Right kidney (tissue), 1 donor: ENCODE results near the gene DAPK2.

Source experiments
- DNase-seq: peaks from one replicate; pipeline ENCODE4 v3.0.0-alpha.2; 2016

DAPK2 gene

DNA sequence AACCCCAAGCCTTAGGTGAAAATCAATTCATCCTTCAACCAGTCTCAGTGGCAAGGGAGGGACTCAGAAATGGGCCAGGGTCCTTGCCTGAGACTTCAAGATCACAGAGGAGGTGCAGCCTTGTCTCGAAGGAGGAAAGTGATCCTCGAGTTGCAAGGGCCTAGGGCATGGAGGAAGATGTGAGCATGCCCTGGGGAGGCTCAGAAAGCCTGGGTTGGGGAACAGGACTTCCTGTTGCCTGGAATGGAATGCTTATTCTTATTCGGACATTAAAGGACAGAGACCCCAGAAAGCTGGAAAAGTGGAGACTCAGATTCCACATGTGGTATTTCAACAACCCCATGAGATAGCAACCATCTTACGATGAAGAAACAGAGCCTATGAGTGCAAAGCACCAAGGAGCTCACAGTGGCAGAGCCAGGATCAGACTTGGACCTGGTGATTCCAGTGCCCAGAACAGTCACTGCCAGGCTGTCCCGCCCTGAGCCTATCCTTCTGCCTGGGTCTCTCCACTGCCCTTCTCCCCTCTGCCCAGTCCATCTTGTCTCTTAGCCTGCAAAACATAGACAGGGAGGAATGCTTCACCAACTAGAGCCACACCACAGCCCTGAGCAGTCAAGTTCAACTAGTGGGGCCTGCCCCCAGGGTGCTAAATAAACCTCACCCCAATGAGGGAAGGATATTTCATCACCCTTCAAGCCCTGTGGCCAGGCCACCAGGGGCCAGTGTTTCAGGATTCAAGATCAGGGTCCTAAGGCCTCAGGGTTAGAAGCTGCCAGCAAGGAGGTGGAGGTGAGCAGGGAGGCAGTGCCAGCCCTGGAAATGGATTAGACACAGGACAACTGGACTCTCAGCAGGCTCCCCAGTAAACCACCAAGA is 21.9 kb downstream of the DAPK2 start:
- DNase-seq: no peak

DNA sequence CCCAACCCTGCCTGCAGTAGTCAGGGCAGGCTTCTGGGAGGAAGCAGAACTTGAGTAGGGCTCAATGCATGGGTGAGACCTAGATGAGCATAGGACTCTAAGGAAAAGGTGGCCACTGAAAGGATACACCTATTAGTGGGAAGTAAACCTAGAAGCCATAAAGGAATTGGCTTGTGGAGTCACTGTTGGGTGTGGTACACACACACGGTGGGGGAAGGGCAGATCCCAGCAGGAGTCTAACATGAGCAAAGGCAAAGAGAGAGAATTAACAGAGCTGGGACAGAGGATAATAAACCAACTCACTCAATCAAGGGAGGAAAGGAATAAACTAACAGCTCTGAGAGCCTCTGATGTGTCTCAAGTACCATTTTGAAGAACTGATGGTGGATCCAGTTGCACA is 23.1 kb downstream of the DAPK2 start:
- DNase-seq: no peak

DNA sequence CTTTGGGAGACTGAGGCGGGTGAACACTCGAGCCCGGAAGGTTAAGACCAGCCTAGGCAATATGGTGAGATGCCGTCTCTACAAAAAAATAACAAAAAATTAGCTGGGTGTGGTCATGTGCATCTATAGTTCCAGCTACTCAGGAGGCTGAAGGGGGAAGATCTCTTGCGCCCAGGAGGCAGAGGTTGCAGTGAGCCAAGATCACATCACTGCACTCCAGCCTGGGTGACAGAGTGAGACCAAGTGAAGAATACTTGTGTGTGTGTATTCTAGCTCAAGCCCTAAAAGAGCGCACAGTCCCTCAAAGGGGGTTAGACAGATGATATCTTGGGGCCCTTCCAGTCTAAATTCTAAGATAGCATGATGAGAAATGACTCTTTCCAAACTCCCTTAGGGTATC is 23.7 kb downstream of the DAPK2 start:
- no peak for DNase-seq

DNA sequence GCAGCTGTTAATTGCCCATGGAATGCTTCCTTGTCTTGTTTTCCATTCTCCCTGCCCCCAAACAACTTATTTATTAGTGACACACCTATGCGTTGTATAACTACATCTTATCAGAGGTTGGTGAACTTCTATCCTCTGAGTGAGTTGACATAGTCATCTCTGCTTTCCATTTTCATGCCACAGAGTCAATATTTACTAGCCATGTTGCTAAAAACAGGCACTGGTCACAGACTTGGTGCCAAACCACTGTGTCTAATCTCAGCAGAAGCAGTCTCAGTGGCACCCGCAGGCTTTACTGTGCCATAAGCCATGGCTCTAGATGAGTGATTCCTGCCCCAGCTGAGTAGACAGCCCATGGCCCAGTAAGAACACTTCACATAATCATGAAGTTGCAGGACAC is 26.5 kb downstream of the DAPK2 start:
- DNase-seq: no peak

DNA sequence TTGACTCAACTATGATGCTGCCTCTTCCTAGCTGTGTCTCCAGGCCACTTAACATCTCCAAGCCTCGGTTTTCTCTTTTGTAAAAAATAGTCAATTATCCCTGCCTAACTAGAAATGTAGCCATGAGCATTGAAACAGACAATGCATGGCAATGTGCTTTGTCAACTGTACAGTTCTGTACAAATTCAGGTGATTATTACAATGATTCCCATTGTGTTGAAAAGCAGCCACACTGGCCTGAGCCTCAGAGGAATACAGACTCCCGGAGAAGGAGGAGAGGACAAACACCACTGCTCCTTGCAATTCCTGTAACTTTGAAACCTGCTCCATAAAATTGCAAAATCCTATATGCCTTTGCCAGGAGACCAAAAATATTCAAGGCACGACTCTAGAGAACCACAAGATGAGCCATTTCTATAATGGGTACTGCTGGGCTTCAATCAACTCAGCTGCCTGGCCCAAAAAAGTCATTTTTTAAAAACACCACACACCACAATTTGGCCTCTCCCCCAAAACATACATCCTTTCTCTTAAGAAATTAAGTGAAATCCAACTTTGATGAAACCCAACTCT is 28.6 kb downstream of the DAPK2 start:
- DNase-seq: no peak

DNA sequence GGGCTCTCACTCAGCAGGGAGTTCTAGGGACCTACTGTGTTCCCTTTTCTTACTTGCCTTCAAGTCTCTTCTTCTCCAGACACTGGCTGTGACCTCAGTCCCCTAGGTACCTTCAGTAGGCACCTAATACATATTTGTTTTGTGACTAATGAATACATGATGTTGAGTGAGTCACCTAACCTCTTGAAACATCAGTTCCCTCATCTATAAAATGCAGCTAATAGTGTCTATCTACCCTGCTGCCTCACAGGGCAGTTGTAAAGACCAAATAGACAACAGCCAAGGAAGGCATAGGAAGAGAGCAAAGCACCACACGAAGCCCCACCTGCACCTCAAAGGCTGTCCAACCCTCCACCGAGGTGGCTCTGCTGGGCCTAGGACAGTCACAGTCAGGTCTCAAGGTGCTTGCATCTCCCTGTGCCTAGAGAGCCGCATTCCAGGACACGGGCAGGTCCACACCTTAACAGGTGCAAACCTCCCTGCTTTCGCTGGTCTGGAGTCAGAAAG is 29.1 kb downstream of the DAPK2 start:
- no peak for DNase-seq

DNA sequence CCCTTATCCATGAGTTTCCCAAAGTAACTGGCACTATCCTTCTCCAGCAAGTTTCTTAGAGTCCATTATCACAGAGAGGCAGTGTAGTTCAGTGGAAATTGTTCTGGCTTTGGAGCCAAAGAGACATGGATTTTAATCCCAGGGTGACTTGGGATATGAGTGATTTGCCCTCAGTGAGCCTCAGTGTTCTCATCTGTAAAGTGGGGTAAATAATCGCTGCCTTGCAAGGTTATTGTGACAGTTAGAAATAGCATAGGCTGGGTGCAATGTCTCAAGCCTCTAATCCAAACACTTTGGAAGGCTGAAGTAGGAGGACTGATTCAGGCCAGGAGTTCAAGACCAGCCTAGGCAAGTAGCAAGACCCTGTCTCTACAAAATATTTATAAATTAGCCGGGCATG is 30.0 kb downstream of the DAPK2 start:
- no peak for DNase-seq

DNA sequence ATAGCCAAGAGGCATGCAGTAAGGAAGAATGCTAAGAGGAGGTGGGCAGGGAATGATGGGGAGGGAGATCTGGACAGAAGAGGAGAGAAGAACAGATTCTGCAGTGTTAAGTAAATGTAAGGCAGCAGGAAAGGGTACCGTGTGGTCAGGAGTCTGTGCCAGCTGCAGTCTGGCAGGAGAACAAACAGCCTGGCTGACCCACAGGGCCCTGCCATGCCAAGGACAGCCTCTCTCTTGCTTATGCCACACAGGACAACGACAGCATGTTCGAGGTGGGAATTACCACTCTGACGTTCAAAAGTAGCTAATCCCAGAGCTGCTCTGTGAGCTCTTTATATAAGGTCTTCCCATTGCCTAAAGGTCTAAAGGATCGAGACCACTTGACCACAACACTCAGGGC is 31.3 kb downstream of the DAPK2 start:
- no peak for DNase-seq

DNA sequence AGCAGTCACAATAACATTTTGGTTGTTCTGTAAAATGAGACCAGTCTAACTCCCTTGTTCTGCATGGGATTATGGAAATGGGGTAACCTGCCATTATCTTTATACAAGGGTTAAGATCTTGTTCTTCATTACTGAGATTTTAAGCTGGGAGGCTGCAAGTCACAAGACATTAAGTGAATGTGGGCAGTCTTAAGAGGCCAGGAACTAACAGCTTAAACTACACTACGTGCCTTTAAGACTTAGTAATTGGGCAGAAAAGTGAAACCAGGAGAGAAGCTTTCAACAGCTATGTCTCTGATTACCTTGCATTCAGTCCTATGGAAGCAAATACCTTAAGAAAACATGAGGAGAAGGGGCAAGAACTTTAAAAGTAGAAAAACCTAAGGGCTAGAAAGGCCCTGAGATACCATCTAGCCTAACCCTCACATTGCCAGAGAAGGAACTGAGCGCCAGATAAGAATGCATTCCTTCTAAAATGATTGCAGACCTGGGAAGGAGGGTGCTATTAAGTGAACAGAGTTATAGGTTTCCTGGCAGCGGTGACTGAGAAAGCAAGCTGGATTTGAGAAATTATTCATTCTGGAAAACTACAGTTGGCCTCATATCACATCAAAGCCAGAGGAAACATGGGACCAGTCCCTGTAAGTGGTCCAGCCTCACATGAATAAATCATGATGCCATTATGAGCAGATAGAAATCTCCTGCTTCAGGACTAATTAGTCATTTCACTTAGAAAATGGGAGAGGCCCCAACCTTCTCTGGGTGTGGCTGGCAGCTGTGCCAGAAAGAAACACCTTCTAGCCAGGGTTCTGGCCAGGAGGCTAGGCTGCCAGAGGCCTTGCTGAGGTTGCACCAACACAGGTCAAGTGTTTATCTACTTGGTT is 32.9 kb downstream of the DAPK2 start:
- no peak for DNase-seq

DNA sequence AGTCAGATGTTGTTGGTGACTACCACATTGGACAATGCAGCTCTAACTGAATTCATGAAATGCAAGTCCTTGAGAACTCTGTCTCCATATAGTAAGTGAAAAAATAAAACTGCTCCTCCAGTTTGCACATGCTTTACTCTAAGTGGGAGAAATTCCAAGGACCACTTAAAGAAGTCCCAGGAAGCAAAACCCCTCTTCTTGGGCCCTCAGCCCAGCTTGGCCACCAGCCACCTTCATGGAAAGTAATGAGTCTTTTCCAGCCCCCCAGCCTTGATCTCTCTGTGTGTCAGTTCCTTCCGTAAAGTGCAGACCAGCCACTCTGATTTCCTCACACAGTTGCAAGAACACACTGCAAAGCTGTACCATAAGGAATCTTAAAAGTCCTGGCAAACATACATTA is 34.5 kb downstream of the DAPK2 start:
- DNase-seq: no peak

DNA sequence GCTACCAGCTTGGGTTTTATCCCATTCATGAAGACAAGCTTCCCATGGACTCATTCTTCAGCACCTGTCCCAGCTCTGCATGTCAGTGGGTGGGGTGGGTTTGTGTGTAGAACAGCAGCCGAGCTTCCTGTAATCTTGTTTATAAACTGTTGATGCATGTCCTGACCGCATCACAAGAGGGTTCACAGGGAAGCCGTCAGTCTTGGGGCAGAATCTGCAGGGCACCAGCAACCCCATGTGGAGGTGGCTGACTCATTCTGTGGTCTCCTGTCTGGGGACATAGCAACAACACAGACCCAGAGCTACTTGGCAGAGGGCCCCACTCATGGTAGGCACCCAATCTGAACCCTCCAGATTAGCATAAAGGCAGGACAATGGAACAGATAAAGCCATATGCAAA is 35.6 kb downstream of the DAPK2 start:
- DNase-seq: no peak

DNA sequence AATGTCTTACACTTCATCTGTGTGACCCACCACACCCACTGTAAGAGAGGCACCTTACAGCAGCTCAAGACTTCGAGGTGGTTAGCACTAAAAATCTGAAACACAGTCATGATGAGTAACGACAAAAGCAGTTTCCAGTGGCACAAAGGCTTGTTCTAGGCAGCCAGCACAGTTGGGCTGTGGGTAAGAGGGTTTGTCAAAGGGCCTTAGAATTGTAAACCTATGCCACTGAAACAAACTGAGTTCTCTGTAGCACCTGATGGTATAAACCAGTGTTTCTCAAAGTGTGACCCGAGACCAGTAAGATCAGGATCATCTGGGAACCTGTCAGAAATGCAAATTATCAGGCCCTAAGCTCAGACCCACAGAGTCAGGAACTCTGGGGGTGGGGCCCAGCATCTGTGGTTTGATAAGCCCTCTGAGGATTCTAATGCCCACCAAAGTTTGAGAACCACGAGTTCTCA is 36.5 kb downstream of the DAPK2 start:
- DNase-seq: no peak

DNA sequence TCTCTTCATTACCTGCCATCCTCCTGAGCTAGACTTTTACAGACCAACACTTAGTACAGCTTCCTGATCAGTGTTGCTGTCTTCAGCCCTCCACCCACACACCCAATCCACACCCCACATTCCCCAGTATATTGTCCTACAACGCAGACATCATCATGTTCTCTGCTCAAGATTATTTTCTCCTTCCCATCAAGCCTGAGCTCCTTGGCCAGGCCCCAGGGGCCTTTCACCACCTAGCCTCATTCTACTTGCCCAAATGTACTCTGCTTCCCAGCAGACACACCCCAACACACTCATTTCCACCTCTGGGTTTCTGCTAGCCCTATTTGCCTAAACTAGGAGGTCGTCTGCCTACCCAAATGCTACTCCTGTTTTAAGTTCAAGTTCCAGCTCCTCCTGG is 37.0 kb downstream of the DAPK2 start:
- no peak for DNase-seq

DNA sequence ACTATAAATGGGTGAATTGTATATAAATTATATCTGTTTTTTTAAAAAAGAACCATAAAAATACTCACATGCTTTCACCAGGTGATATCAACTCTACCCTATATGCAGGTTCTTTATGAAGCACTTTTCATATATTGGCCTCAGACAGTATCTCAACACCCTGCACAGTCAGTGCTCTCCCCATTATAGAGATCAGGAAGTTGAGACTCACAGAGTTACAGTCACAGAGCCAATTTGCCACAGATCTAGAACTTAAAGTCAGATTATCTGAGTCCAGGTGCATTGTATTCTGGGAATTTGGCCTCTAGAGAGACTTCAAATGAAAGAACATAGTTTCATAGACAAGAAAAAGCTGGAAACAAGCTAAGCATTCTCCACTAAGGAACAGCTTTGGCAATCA is 38.1 kb downstream of the DAPK2 start:
- DNase-seq: no peak

DNA sequence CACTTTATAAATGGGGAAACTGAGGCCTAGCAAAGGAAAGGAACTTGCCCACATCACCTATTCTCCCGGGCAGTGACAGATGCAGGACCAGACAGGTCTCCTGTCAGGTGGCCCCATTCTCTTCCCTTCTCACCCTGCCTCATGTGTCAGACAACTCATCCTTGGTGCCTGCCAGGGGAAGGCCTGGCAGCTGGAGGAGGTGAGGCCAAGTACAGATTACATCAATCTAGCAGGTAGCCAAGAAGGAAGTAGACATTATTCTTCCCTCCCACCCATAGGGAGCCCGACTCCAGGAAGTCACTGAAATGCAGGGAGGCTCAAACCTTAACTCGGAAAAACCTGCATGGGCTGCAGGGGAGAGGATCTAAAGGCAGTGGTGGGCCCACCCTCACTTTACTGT is 39.6 kb downstream of the DAPK2 start:
- no peak for DNase-seq

DNA sequence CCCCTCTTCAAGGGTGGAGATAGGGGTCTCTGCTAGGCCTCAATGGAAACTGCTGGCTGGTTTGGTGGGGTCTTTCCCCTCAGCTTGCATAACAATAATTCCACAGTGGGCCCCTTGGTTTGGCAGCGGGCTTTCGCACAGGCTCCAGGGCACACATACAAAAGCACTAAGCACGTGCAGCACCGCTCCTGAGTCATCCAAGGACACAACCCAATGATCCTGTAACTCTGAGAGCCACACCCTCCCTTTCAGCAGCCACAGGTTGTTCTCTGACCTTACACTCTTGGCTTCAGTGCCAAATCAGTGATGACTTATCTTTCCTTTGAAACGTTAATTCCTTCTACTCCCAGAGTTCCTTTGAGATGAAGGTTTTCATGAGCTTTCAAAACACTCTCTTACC is 41.7 kb downstream of the DAPK2 start:
- DNase-seq: no peak

DNA sequence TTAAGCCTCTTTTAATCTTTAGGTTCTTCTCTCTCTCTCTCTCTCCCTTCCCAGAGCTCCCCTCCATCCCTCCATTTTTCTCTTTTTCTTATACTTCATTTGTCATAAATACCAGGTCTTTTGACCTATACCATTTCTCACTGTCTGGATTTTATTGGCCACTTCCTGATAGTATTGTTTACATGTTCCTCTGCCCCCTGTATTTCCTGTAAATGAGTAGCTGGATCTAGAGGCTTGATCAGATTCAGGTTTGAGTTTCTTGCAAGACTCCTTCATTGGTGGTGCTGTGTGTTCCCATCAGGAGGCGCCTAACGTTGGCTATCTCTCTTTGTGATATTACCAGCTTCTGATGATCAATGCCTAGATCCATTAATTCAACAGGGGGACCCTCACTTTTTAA is 42.2 kb downstream of the DAPK2 start:
- DNase-seq: no peak

DNA sequence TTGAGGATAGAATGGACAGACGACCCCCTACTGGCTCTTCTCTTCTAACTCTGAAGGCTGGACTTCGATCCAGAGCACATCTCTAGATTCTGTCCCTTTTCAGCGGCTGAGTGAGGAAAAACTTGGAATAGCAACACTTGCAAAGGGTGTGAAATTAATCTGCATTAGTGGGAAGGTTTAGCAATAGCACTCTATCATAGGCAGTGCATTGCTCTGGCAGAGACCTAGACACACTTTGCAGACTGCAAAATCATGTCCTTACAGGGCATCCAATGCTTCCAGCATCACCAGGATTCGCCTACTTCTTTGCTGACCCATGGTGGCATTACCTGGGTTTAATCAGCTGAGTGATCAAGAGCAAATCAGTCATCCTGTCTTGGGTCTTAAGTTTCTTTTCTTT is 43.1 kb downstream of the DAPK2 start:
- DNase-seq: no peak

DNA sequence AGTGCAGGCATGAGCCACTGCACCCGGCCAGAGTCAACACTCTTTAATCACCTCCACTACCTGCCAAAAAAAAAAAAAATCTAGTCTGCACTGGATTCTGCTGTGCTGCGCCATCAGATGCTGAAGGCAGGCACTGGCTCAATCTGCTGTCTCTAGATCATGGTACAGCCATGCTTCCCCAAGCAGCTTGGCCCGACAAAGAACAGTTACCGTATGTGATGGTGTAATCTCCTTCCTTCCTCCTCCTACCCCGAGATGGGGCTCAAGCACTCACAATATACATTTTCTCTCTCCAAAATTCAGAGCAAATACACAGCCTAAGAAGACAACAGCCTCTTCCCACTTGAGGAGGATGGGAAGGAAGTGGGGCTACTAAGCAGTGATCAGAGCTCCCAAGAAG is 45.1 kb downstream of the DAPK2 start:
- no peak for DNase-seq

DNA sequence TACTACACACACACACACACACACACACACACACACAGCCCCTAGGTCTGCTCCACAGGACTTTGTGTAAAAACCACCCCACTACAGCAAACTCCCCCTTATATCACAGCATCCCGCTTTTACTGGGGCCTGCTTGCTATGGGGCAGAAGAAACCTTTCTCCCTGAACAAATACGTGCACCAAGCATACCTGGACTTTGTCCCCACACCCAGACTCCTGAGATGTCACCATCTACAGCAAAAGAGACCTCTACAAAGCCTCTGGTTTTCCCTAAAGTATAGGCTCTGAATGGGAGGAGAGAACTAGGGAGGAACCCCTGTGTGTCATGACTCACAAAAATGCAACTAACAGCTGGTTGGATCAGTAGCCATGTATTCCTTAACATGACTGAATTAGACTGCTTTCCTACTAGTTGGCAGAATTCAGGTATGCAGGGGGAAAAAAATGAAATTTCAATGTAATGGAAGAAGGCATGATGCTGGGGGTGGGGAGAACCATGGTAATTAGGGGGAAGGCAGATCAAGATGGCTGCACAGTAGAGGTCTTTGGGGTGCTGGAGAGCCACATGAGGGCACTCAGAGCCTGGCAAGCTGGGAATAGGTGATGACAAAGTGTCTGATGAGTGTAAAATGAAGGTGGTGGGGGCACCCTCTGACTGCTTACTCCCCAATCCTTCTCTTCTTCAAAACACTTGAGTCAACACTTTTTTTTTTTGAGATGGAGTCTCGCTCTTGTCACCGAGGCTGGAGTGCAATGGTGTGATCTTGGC is 45.9 kb downstream of the DAPK2 start:
- DNase-seq: no peak

DNA sequence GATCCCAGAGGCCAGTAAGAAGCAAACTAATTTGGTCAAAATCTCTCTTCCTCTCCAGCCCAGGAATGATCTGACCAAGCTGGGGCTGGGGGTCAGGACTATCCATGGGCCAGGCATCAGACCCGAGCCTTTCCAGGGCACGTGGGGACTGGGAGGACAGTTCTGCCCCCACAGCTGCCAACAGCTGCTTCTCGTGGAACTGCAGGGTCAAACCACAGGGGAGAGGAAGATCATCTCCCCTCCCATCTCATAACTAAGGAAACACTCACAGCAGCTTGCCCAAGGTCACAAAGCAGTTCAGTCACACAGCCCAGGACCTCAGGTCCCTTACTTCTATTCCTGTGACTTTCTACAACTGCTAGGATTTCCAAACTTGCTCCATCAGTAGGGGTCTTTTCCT is 47.1 kb downstream of the DAPK2 start:
- DNase-seq: no peak

DNA sequence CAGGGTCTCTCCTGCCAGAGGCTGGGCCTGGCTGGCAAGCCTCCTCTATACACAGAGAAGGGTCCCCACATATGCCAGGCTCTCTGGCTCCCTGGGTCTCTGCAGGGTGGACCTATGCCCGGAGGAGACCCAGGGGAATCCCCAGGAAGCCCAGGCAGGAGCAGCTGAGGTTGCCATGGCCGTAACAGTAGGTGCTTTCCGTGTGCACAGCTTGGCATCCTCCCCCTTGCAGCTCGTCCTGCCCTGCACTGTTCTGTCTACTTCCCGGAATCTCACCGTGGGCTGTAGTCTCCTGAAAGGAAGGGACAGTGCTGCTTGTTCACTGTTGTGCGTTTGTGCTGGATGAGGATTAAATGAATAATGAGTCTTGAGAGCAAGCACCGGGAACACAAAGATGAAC is 47.8 kb downstream of the DAPK2 start:
- no peak for DNase-seq
